ENCODE results near the gene ADGRG3.

Gene ADGRG3

GRCh38 chr16:57677622-57678369 is 9.7 kb downstream of the ADGRG3 start:
- in situ Hi-C loops (cut with MboI; ENCODE audit: low sequenced_read_pairs), result no loop called here

GRCh38 chr16:57679016-57679415 is 10.9 kb downstream of the ADGRG3 start:
- in situ Hi-C loops (cut with MboI; ENCODE audit: low sequenced_read_pairs), result no loop called here

DNA sequence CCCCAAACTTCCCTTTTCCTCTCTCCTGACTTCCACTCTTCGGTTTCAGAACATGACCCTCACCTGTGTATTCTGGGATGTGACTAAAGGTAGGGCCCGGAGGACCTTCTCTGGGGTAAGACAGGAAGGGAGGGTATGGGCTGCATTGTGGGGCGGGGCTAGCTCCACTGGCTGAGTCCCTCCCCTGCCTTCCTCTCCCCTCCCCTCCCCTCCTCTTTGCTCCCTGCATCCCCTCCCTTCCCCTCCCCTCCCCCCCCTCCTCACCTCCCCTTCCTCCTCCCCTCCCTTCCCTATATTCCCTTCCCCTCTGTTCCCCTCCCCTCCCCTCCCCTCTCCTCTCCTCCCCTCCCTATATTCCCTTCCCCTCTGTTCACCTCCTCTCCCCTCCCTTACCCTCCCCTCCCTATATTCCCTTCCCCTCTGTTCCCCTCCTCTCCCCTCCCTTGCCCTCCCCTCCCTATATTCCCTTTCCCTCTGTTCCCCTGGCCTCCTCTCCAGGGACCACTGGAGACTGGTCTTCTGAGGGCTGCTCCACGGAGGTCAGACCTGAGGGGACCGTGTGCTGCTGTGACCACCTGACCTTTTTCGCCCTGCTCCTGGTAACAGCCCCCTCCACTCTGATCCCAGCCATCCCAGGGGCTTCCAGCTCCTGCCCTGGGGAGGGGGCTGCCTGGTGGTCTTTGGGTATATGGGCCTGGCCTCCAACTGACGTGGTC is 11.8 kb downstream of the ADGRG3 start:
- in situ Hi-C loops (cut with MboI; ENCODE audit: low sequenced_read_pairs), result no loop called here

- in situ Hi-C loops (cut with MboI; ENCODE audit: low sequenced_read_pairs), result no loop called here
Measured at GRCh38 chr16:57680842-57681375, 12.8 kb downstream of the ADGRG3 start.

DNA sequence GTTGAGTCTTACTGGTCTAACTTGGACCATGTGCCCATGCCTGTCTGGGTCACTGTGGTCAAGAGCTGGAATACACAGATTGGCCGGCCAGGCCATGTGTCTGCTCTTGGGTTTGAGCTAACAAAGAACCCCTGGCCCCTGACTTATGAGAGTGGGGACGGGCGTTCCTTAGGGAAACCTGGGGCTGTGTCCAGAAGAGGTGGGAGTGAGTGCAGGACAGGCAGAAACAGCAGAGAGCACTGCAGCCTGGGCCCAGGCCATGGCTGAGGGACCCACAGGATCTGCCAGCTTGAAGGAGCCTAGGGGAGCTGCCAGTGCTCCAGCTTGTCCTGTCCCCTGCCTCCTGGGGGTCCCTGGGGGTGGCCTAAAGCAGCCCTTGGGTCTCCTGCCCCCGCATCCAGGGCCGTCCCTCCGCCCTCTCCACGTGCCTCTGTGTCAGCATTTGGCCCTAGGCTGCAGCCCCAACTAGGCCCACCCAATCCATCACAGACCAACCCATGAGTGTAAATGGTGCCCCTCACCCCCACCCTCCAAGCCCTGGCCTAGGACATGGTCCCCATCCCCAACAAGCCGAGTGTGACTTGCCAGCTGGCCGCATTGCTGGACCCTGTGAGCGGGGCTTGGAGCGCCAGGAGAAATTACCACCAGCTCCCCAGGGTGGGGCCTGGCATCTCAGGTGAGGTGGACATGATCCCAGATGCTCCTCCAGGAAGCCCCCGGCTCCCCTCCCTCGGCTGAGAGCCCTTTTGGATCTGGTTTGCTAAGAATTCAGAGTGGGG is 14.0 kb downstream of the ADGRG3 start:
- in situ Hi-C loops (cut with MboI; ENCODE audit: low sequenced_read_pairs), result no loop called here

- in situ Hi-C loops (cut with MboI; ENCODE audit: low sequenced_read_pairs), result no loop called here
Measured at GRCh38 chr16:57682809-57683635, 14.9 kb downstream of the ADGRG3 start.

DNA sequence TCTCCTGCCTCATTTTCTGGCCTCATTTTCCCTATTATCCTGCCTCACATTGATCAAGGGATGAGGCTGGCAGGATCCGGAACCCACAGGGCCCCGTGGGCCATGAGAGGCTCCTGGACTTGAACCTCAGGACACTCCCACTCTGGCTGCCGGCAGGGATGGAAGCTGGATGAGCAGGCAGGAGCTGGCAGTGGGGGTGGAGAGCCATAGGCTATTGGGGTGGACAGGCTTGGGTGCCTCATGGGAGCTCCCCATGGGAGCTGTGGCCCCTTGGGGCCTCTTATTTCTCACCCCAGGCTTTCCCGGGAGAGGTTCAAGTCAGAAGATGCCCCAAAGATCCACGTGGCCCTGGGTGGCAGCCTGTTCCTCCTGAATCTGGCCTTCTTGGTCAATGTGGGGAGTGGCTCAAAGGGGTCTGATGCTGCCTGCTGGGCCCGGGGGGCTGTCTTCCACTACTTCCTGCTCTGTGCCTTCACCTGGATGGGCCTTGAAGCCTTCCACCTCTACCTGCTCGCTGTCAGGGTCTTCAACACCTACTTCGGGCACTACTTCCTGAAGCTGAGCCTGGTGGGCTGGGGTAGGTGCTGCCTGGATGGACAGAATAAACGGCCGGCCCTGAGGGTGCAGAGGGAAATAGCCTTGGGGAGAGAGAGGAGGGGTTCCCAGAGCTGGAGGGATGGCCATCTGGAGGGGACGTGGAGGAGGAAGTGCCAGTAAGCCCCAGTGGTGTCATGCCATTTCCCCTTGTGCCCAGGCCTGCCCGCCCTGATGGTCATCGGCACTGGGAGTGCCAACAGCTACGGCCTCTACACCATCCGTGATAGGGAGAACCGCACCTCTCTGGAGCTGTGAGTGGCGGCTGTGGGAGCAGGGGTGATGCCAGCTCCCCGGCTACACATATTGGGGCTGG is 15.8 kb downstream of the ADGRG3 start:
- in situ Hi-C loops (cut with MboI; ENCODE audit: low sequenced_read_pairs), result no loop called here

DNA sequence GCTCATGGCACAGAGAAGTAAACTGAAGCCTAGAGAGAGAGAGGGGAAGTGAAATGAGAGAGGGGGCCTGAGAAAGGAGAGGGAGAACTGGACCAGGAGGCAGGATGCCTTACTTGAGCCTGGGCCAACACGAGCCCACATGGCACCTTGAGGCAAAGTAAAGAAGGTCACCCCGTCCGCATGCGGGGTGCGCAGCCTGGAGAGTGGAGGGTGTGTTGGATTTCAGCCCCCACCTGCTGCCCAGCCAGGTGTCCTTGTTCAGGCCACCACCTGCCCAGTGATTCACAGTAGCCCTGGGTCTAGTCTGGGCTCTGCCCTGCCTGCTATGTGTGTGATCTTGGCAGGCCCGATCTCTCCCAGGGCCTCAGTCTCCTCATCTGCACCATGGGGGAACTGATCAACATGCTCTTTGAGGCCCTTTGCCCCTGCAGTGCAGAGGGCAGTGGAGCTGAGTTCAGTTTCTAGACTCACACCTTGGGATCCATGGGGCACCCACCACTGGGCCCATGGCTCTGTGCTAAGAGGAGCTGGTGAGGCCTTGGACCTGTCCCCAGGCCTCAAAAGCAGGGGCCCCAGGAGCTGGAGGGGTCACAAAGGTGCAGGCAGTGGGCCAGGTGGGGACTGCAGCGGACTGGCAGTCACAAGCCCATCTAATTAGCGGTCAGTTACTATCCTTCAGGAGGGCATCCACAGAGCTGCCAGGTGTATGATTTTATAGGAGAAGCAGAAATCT is 16.7 kb downstream of the ADGRG3 start:
- in situ Hi-C loops (cut with MboI; ENCODE audit: low sequenced_read_pairs), result no loop called here

- in situ Hi-C loops (cut with MboI; ENCODE audit: low sequenced_read_pairs), result no loop called here
Measured at GRCh38 chr16:57685633-57686032, 17.5 kb downstream of the ADGRG3 start.

DNA sequence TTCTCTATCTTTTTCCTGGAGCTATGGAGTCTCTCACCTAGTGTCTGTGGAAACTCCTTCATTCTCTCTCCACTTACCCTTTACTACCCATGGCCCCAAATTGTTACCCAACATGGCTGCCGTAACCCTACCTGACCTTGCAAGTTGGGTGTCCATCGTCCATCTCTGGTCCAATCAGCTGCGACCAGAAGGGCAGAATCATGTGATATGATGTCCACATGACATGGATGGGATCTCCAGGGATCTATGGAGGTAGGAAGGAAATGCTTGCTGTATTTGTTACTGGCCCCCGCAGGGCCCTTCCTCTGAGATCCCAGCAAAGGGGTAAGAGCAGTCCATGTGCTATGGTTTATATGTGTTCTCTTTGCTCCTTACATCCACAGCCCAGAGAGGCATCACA is 18.5 kb downstream of the ADGRG3 start:
- in situ Hi-C loops (cut with MboI; ENCODE audit: low sequenced_read_pairs), result no loop called here

DNA sequence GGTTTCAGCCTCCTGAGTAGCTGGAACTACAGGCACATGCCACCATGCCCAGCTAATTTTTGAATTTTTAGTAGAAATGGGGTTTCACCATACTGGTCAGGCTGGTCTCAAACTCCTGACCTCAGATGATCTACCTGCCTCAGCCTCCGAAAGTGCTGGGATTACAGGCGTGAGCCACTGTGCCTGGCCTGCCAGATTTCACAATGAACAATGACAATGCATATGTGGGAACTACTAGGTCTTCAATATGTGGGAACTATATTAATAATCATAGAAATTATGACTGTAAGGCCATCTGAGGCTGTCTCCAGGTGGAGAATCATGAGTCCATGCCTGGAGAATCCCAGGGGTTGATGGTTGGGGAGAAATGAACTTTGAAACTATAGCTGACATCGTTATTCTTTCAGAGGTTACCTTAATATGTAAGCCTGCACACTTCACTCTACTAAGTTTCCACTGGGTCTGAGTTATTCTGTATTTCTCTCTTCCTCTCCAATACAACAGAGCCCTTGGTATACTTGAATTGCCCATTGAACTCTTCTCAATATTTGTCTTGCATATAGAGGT is 19.3 kb downstream of the ADGRG3 start:
- in situ Hi-C loops (cut with MboI; ENCODE audit: low sequenced_read_pairs), result no loop called here

DNA sequence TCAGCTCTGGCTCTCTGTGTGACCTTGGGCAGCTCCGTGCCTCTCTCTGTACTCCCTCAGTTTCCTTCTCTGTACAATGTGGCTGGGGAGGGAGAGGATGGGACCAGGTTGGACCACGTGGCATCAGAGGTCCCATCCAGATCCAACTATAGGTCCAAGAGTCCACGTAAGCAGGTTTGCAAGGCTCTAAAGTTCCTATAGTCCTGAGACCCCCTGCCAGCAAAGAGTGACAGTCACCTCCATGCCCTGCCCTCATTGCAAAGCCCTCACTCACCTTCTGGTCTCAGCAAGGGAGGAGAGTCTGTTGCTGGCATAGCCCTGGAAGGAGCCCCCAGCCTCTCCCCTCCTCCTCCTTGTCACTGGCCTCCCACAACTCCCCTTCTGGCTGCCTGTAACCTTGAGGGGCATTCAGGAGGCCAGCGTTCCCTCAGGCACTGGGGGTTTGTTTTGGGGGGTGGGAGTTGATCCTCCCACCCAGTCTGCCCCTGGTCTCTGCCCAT is 20.4 kb downstream of the ADGRG3 start:
- in situ Hi-C loops (cut with MboI; ENCODE audit: low sequenced_read_pairs), result no loop called here

- in situ Hi-C loops (cut with MboI; ENCODE audit: low sequenced_read_pairs), result no loop called here
Measured at GRCh38 chr16:57688987-57689761, 21.1 kb downstream of the ADGRG3 start.

DNA sequence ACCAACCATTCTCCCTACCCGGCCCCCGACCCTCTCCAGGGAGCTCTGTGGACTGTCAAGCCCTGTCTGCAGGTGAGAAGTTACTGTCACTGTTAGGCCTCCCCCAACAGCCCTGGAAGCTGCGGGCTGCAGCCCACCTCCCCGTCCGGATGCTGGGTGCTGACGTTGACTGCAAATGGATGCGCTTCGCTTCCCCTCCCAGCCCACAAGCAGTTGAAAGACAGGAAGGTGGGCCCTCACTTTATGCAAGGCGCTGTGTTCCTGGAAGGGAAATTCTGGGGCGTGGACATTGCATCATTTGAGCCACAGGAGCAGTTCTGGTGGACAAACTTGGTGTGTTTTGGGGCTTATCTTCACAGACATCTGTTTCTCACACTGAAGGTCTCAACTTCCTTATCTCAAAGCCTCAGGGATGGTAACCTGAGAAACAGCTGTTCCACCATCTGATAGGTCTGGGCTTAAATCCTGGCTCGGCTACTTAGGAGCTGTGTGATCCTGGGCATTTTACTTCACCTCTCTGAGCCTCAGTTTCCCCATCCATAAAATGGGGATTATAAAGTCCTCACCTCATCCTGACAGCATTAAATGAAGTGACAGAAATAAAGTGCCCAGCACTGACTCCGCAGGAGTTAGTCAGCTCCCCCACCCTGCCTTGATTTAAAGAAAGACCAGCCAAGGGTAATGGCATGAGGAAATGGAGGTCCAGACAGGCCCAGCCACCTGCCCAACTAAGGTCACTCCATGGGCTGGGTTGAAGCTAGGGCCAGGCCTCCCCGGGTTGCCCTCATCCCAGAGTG is 21.9 kb downstream of the ADGRG3 start:
- in situ Hi-C loops (cut with MboI; ENCODE audit: low sequenced_read_pairs), result no loop called here

- in situ Hi-C loops (cut with MboI; ENCODE audit: low sequenced_read_pairs), result no loop called here
Measured at GRCh38 chr16:57690782-57691471, 22.8 kb downstream of the ADGRG3 start.

DNA sequence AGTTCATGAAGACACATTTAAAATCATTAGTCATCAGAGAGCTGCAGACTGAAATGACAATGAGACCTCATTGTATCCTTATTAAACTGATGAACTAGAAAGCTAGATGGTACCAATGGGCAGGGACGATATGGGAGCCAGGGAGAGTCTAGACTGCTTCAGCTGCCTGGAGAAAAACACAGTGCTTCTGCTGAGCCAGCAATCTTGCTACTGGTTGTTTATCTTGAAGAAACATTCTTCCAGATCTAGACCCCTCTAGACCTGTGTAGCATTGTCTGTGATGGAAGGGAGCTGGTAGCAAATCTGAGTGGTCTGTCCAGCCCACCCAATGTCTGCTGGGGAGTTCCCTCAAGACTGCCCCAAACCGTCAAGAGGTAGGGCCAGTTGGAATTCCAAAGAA is 24.5 kb downstream of the ADGRG3 start:
- in situ Hi-C loops (cut with MboI; ENCODE audit: low sequenced_read_pairs), result no loop called here

Data from HL-60/S4 (cell line).